ENCODE data around the gene FDXR. TPM values are rescaled to one million over a fixed set of nuclear protein-coding genes. Genes with fewer than 3 reads are reported as not detected.

Gene FDXR
- total and polyA plus RNA-seq, 9 of the 15 experiments (the other 6 are each of a cell fraction or from before 2014, with no cell fraction given) = 0.89 to 70.7 (median 30.9) TPM

- no peak for TF ChIP-seq TSHZ1 (CRISPR knock-in tag; IDR thresholded peaks at IDR 0.05)
- no peak for TF ChIP-seq NFATC3 (IDR thresholded peaks at IDR 0.05)
- no peak for TF ChIP-seq KDM2B (CRISPR knock-in tag; IDR thresholded peaks at IDR 0.05)
- TF ChIP-seq ATF6 (CRISPR knock-in tag; IDR thresholded peaks at IDR 0.05) = no peak
- TF ChIP-seq RNF219 (CRISPR knock-in tag; IDR thresholded peaks at IDR 0.05) = no peak
- no peak for TF ChIP-seq NFE2L1 (tag; IDR thresholded peaks at IDR 0.05; ENCODE audit: borderline replicate concordance, low read depth)
- TF ChIP-seq MNT (conservative IDR thresholded peaks at IDR 0.05) = peak; percentile 85
- no peak for TF ChIP-seq RUNX1 (IDR thresholded peaks at IDR 0.05; ENCODE audit: low read depth)
- TF ChIP-seq CEBPB (tag; IDR thresholded peaks at IDR 0.05) = peak; percentile 96
- TF ChIP-seq CBX2 (IDR thresholded peaks at IDR 0.05; ENCODE audit: insufficient read depth, low read length, poor library complexity, severe bottlenecking) = no peak
- 0 out of 2 replicates have a peak, but pooled peaks have one; percentile 79 for TF ChIP-seq HOMEZ (CRISPR knock-in tag; IDR thresholded peaks at IDR 0.05)
- no peak for TF ChIP-seq HIVEP1 (CRISPR knock-in tag; IDR thresholded peaks at IDR 0.05)
- TF ChIP-seq KLF10 (CRISPR knock-in tag; IDR thresholded peaks at IDR 0.05) = no peak
- no peak for TF ChIP-seq ZKSCAN1 (IDR thresholded peaks at IDR 0.05; ENCODE audit: low read depth, low read length)
- peak; percentile 62 for TF ChIP-seq EP300 (IDR thresholded peaks at IDR 0.05; ENCODE audit: low read length)
- TF ChIP-seq ZNF212 (CRISPR knock-in tag; IDR thresholded peaks at IDR 0.05) = no peak
Measured at GRCh38 chr17:74873037-74873873, 461 bp upstream of the FDXR start (continued).
